Measurements from ENCODE around the gene CFAP251. TPM values are rescaled to one million over a fixed set of nuclear protein-coding genes. Genes with fewer than 3 reads are reported as not detected.

The CFAP251 gene
- total RNA-seq, 1 experiment from 2014 or later = 23.5 TPM

GRCh38 chr12:122005252-122005776 lies 86.9 kb downstream of the CFAP251 start:
- POLR2A ChIA-PET = interaction anchor here (1.5 kb wide), 2 partner anchors 13 to 16 kb away, joined by 4 to 5 read pairs; partner anchors contain the start of gene BCL7A
- H3K9me3 Mint-ChIP-seq (ENCODE audit: unreplicated experiment) = no peaks in the 10 kb centered on the region
- no peak overlapping the region for H3K4me3 Mint-ChIP-seq (ENCODE audit: unreplicated experiment)

GRCh38 chr12:122006186-122006926 lies 88.0 kb downstream of the CFAP251 start:
- Mint-ChIP-seq H3K4me3 (ENCODE audit: unreplicated experiment) (no peak overlapping the region), H3K27me3 (ENCODE audit: insufficient read depth, unreplicated experiment) (no peaks in the 10 kb centered on the region), H3K9me3 (ENCODE audit: unreplicated experiment) (no peaks in the 10 kb centered on the region), H3K4me1 (ENCODE audit: insufficient read depth, unreplicated experiment) (peaks cover 4% of the 10 kb centered on the region), H3K27ac (ENCODE audit: low read depth, unreplicated experiment) (no peak overlapping the region), H3K36me3 (ENCODE audit: insufficient read depth, unreplicated experiment) (no peaks in the 10 kb centered on the region)
- POLR2A ChIA-PET = interaction anchor here (0.7 to 1.5 kb wide), 3 partner anchors 12 to 500 kb away, joined by 3 to 5 read pairs (median 4); partner anchors contain the start of gene BCL7A
- CTCF ChIA-PET = interaction anchor here (0.6 kb wide), 1 partner anchor 90 kb away, joined by 3 read pairs; no protein-coding TSS in a partner anchor
- intact Hi-C loops (cut with micrococcal nuclease) = no loop called here
- no TSS peak for BruUV-seq (replicated peaks)
- no peak for TF ChIP-seq CTCF (IDR thresholded peaks at IDR 0.05; ENCODE audit: unreplicated experiment)
- no peak for DNase-seq (ENCODE audit: unreplicated experiment)

More at GRCh38 chr12:122005252-122005776, 86.9 kb downstream of the CFAP251 start:
- BruUV-seq (replicated peaks) = no TSS peak
- H3K36me3 Mint-ChIP-seq (ENCODE audit: insufficient read depth, unreplicated experiment) = no peaks in the 10 kb centered on the region
- H3K4me1 Mint-ChIP-seq (ENCODE audit: insufficient read depth, unreplicated experiment) = peaks cover 6% of the 10 kb centered on the region
- H3K27ac Mint-ChIP-seq (ENCODE audit: low read depth, unreplicated experiment) = no peak overlapping the region
- intact Hi-C loops (cut with micrococcal nuclease) = no loop called here
- no peaks in the 10 kb centered on the region for H3K27me3 Mint-ChIP-seq (ENCODE audit: insufficient read depth, unreplicated experiment)
- CTCF ChIA-PET = interaction anchor here (0.7 kb wide), 1 partner anchor 194 kb away, joined by 3 read pairs; no protein-coding TSS in a partner anchor
- no peak for DNase-seq (ENCODE audit: unreplicated experiment)
- TF ChIP-seq CTCF (IDR thresholded peaks at IDR 0.05; ENCODE audit: unreplicated experiment) = no peak

- BruUV-seq (replicated peaks) = no TSS peak
- Mint-ChIP-seq H3K9me3 (ENCODE audit: unreplicated experiment) (no peaks in the 10 kb centered on the region), H3K36me3 (ENCODE audit: insufficient read depth, unreplicated experiment) (no peaks in the 10 kb centered on the region), H3K4me1 (ENCODE audit: insufficient read depth, unreplicated experiment) (no peaks in the 10 kb centered on the region), H3K27ac (ENCODE audit: low read depth, unreplicated experiment) (no peak overlapping the region), H3K4me3 (ENCODE audit: unreplicated experiment) (no peak overlapping the region), H3K27me3 (ENCODE audit: insufficient read depth, unreplicated experiment) (no peaks in the 10 kb centered on the region)
- DNase-seq (ENCODE audit: unreplicated experiment) = no peak
- ChIA-PET POLR2A (no interaction called here), CTCF (no interaction called here)
- intact Hi-C loops (cut with micrococcal nuclease) = no loop called here
- TF ChIP-seq CTCF (IDR thresholded peaks at IDR 0.05; ENCODE audit: unreplicated experiment) = no peak
Measured at GRCh38 chr12:122009741-122010140, 91.3 kb downstream of the CFAP251 start.

- intact Hi-C loops (cut with micrococcal nuclease) = no loop called here
Measured at GRCh38 chr12:122012184-122012583, 93.8 kb downstream of the CFAP251 start.

More at GRCh38 chr12:122012184-122012583, 93.8 kb downstream of the CFAP251 start:
- Mint-ChIP-seq H3K27ac (ENCODE audit: low read depth, unreplicated experiment) (no peak overlapping the region), H3K36me3 (ENCODE audit: insufficient read depth, unreplicated experiment) (no peaks in the 10 kb centered on the region), H3K27me3 (ENCODE audit: insufficient read depth, unreplicated experiment) (no peaks in the 10 kb centered on the region), H3K9me3 (ENCODE audit: unreplicated experiment) (no peaks in the 10 kb centered on the region), H3K4me3 (ENCODE audit: unreplicated experiment) (no peak overlapping the region), H3K4me1 (ENCODE audit: insufficient read depth, unreplicated experiment) (no peaks in the 10 kb centered on the region)
- DNase-seq (ENCODE audit: unreplicated experiment) = no peak
- no TSS peak for BruUV-seq (replicated peaks)
- no peak for TF ChIP-seq CTCF (IDR thresholded peaks at IDR 0.05; ENCODE audit: unreplicated experiment)
- ChIA-PET POLR2A (interaction anchor here (0.6 to 1.4 kb wide), 4 partner anchors 9 to 91 kb away, joined by 3 to 7 read pairs (median 6); partner anchors contain the start of gene BCL7A), CTCF (interaction anchor here (0.6 to 0.9 kb wide), 2 partner anchors 118 to 288 kb away, joined by 3 to 4 read pairs; no protein-coding TSS in a partner anchor)
